Loucy (cell line): ENCODE measurements around the gene BANF1.
"Not testable (repeated sequence)": the region's sequence is repeated elsewhere in the genome, so short reads cannot be mapped to it uniquely, and the experiment has no call there.

Experiments used
- H2AFZ ChIP-seq: fragments of 200-600 bp; sonication (generic); 2 replicates; pipeline ENCODE4 v1.6.0; 2016; ENCODE audit warnings: antibody characterized with exemption, mild to moderate bottlenecking, low read length, moderate library complexity
- H3F3A ChIP-seq: fragments of 200-600 bp; 2 replicates; pipeline ENCODE4 v1.6.0; 2016; ENCODE audit warnings: antibody characterized with exemption, low read depth, mild to moderate bottlenecking
- H3K27me3 ChIP-seq: fragments of 200-600 bp; sonication (generic); 2 replicates; pipeline ENCODE4 v1.6.1; 2014; ENCODE audit warnings: low read length, mild to moderate bottlenecking; ENCODE audit not compliant: insufficient read depth, poor library complexity, severe bottlenecking
- H3K36me3 ChIP-seq: fragments of 200-600 bp; sonication (generic); 2 replicates; pipeline ENCODE4 v1.6.1; 2016; ENCODE audit warnings: low read length; ENCODE audit not compliant: insufficient read depth
- H3K4me1 ChIP-seq: fragments of 200-600 bp; sonication (generic); 2 replicates; pipeline ENCODE4 v1.5.1; 2014; ENCODE audit warnings: low read length, mild to moderate bottlenecking; ENCODE audit not compliant: insufficient read depth, poor library complexity, severe bottlenecking
- H3K4me2 ChIP-seq: fragments of 200-600 bp; sonication (generic); 2 replicates; pipeline ENCODE4 v1.6.0; 2014; ENCODE audit warnings: antibody characterized with exemption, low read length, low read depth, mild to moderate bottlenecking; ENCODE audit not compliant: poor library complexity, severe bottlenecking
- H3K4me3 ChIP-seq: fragments of 200-600 bp; sonication (generic); 2 replicates; pipeline ENCODE4 v1.5.1; 2014; ENCODE audit warnings: low read length, mild to moderate bottlenecking, mixed read lengths; ENCODE audit not compliant: poor library complexity, severe bottlenecking
- H3K79me2 ChIP-seq: fragments of 200-600 bp; sonication (generic); 2 replicates; pipeline ENCODE4 v1.6.1; 2014; ENCODE audit warnings: low read length; ENCODE audit not compliant: insufficient read depth
- H3K9ac ChIP-seq: fragments of 200-600 bp; sonication (generic); 2 replicates; pipeline ENCODE4 v1.6.0; 2014; ENCODE audit warnings: mild to moderate bottlenecking, low read depth, low read length, moderate library complexity; ENCODE audit not compliant: poor library complexity, severe bottlenecking
- H3K9me2 ChIP-seq: fragments of 200-600 bp; sonication (generic); replicated peaks from 2 replicates; pipeline ENCODE4 v1.6.1; 2016; ENCODE audit warnings: low read depth, low read length, mixed read lengths
- H3K9me3 ChIP-seq: fragments of 200-600 bp; sonication (generic); 2 replicates; pipeline ENCODE4 v1.6.1; 2014; ENCODE audit warnings: mild to moderate bottlenecking, antibody characterized with exemption, low read length, low read depth; ENCODE audit not compliant: insufficient read depth
- H4K20me1 ChIP-seq: fragments of 200-600 bp; sonication (generic); 2 replicates; pipeline ENCODE4 v1.6.0; 2014; ENCODE audit warnings: antibody characterized with exemption, low read length, mild to moderate bottlenecking; ENCODE audit not compliant: insufficient read depth, poor library complexity, severe bottlenecking
- EZH2phosphoT487 ChIP-seq: fragments of 200-600 bp; IDR thresholded peaks from 2 replicates; pipeline ENCODE4 v1.6.1; 2018; ENCODE audit warnings: antibody characterized with exemption, mild to moderate bottlenecking, moderate library complexity, borderline replicate concordance
- TF ChIP-seq, protein P1 (sequence below): fragments of 200-600 bp; sonication (generic); conservative IDR thresholded peaks from 2 replicates; pipeline ENCODE4 v1.5.1; 2014; ENCODE audit warnings: mild to moderate bottlenecking, antibody characterized with exemption, low read length

The BANF1 gene

DNA sequence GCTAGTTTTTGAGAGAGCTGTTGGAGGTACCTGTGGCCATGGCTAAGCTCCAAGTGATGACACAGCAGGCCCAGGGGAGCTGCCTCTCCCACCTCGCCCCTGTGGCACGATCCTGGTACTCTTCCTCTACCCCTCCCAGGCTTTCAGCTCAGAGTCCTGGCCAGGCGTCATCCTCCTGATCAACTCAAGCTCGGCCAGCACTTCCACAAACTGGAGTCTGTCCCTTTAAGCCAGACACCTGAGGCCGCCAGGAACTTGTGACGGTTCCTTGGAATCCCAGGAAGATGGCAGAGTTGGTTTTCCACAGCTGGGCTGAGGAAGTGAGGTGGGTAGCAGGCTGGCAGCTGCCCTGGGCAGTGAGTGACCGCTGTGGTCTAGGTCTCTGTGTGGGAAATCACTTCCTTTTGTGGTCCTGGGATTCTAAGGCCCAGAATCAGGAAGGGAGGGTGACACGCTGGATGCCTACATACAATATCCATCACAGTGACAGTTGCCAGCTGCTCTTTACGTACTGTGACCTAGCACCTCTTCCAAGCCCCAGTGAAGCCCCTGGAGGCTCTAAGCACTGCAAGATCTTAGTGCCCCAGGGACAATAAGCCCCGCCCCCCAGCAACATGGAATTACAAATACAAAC, 6.3 kb downstream of the BANF1 start:
- TF ChIP-seq, protein P1, sequence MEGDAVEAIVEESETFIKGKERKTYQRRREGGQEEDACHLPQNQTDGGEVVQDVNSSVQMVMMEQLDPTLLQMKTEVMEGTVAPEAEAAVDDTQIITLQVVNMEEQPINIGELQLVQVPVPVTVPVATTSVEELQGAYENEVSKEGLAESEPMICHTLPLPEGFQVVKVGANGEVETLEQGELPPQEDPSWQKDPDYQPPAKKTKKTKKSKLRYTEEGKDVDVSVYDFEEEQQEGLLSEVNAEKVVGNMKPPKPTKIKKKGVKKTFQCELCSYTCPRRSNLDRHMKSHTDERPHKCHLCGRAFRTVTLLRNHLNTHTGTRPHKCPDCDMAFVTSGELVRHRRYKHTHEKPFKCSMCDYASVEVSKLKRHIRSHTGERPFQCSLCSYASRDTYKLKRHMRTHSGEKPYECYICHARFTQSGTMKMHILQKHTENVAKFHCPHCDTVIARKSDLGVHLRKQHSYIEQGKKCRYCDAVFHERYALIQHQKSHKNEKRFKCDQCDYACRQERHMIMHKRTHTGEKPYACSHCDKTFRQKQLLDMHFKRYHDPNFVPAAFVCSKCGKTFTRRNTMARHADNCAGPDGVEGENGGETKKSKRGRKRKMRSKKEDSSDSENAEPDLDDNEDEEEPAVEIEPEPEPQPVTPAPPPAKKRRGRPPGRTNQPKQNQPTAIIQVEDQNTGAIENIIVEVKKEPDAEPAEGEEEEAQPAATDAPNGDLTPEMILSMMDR: no peak
- TF ChIP-seq EZH2phosphoT487: no peak
- no peak overlapping the region for H3K4me2 ChIP-seq
- H3K36me3 ChIP-seq: no peaks in the 10 kb centered on the region; the same call in 1 of the 2 replicates
- no peaks in the 10 kb centered on the region for H3K27me3 ChIP-seq
- H3K9me3 ChIP-seq: no peaks in the 10 kb centered on the region
- peaks cover 14% of the 10 kb centered on the region for H3K79me2 ChIP-seq
- no peaks in the 10 kb centered on the region for H3F3A ChIP-seq
- H3K4me3 ChIP-seq: no peak overlapping the region
- H2AFZ ChIP-seq: no peak overlapping the region
- peaks cover 13% of the 10 kb centered on the region for H3K4me1 ChIP-seq
- peaks cover under 1% of the 10 kb centered on the region for H4K20me1 ChIP-seq
- no peaks in the 10 kb centered on the region for H3K9me2 ChIP-seq
- H3K9ac ChIP-seq: no peak overlapping the region

- not testable (repeated sequence) for H2AFZ ChIP-seq, H3K9me3 ChIP-seq, H3K4me3 ChIP-seq, H3K79me2 ChIP-seq, H3K4me2 ChIP-seq, H3F3A ChIP-seq, H3K36me3 ChIP-seq, H3K27me3 ChIP-seq, H3K9ac ChIP-seq, H3K9me2 ChIP-seq, H4K20me1 ChIP-seq
- H3K4me1 ChIP-seq: peaks cover 12% of the 10 kb centered on the region
Observed at GRCh38 chr11:66010036-66010435, 7.7 kb downstream of the BANF1 start.

DNA sequence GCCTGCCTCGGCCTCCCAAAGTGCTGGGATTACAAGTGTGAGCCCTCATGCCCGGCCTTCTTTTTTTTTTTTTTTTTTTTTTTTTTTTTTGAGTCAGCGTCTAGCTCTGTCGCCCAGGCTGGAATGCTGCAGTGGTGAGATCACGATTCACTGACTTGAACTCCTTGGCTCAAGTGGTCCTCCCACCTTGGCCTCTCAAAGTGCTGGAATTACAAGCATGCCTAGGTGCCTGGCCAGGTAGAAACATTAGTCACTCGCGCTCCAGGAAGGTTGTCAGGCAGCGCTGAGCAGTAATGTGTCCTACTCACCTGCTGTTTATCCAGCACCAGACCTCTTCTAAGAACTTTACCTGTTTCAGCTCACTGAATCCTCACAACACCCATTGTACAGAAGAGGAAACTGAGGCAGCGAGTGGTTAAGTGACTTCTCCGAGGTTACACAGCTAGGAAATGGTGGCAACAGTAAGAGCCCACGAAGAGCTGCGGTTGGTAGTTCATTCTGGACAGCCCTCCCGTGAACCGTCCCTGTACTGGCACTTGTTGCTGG, 9.0 kb downstream of the BANF1 start:
- H3K4me3 ChIP-seq: no peak overlapping the region
- H3K9me3 ChIP-seq: no peaks in the 10 kb centered on the region
- no peak overlapping the region for H3K4me2 ChIP-seq
- no peaks in the 10 kb centered on the region for H3K79me2 ChIP-seq
- no peaks in the 10 kb centered on the region for H3F3A ChIP-seq
- H3K9ac ChIP-seq: no peak overlapping the region
- H2AFZ ChIP-seq: no peak overlapping the region
- no peaks in the 10 kb centered on the region for H3K36me3 ChIP-seq
- H3K4me1 ChIP-seq: peaks cover 12% of the 10 kb centered on the region
- TF ChIP-seq, protein P1: no peak
- no peak for TF ChIP-seq EZH2phosphoT487
- H3K27me3 ChIP-seq: no peaks in the 10 kb centered on the region
- H4K20me1 ChIP-seq: no peaks in the 10 kb centered on the region
- no peaks in the 10 kb centered on the region for H3K9me2 ChIP-seq

- no peak within 1 kb of the TSS for H3K4me2 ChIP-seq
- H3F3A ChIP-seq: no peaks in the 10 kb centered on the region
- H3K9me3 ChIP-seq: no peaks in the 10 kb centered on the region
- no peaks in the 10 kb centered on the region for H3K27me3 ChIP-seq
- no peak within 1 kb of the TSS for H3K4me3 ChIP-seq
- H3K4me1 ChIP-seq: peaks cover 11% of the 10 kb centered on the region
- H3K79me2 ChIP-seq: no peaks in the 10 kb centered on the region
- no peaks in the 10 kb centered on the region for H3K9me2 ChIP-seq
- no peak within 1 kb of the TSS for H2AFZ ChIP-seq
- no peaks in the 10 kb centered on the region for H3K36me3 ChIP-seq
- H4K20me1 ChIP-seq: no peaks in the 10 kb centered on the region
- no peak within 1 kb of the TSS for H3K9ac ChIP-seq
- TF ChIP-seq, protein P1: no peak
- no peak for TF ChIP-seq EZH2phosphoT487
Observed at GRCh38 chr11:66011785-66012303, 9.5 kb downstream of the BANF1 start, which contains the start of gene CST6. Gene CST6 (plus strand): TSS chr11:66012008. CDS start chr11:66012045, 37 bp downstream.
